ENCODE data around the gene GLI3.

Gene GLI3

DNA sequence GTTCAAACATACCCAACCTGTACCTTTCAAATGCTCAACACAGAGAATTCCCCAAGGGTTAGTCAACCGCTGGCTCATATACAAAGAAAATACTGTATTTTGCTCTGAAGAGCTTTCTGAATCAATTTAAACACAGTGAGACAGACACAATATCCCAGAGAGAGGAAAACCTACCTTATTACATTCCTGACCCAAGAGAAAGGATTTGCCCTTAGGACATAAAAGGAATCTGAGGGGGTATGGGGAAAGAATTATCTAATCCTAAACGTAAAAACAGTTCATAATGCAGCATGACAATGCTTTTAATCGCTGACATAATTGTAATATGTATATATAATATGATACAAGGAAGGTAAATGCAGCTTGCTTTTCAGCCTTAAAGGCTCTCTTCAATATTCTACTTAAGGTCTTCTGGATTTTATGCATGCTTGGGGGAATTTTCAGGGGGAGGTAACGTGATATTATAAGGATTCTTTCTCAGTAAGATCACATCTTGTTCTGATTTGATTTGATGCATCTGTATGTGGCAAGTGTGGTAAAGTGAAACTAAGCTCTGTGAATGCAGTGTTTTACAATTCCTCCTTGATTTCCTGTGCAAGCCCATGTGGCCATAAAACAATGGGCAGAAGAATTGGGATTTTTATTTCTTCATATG is 240.5 kb downstream of the GLI3 start:
- H3K36me3 Mint-ChIP-seq (ENCODE audit: low read depth) = no peaks in the 10 kb centered on the region
- H3K4me3 Mint-ChIP-seq = no peak overlapping the region
- peaks cover 2% of the 10 kb centered on the region for H3K4me1 Mint-ChIP-seq (ENCODE audit: low read depth)
- no peaks in the 10 kb centered on the region for H3K9me3 Mint-ChIP-seq
- no peaks in the 10 kb centered on the region for H3K27me3 Mint-ChIP-seq (ENCODE audit: low read depth)
- no peak overlapping the region for H3K27ac Mint-ChIP-seq

DNA sequence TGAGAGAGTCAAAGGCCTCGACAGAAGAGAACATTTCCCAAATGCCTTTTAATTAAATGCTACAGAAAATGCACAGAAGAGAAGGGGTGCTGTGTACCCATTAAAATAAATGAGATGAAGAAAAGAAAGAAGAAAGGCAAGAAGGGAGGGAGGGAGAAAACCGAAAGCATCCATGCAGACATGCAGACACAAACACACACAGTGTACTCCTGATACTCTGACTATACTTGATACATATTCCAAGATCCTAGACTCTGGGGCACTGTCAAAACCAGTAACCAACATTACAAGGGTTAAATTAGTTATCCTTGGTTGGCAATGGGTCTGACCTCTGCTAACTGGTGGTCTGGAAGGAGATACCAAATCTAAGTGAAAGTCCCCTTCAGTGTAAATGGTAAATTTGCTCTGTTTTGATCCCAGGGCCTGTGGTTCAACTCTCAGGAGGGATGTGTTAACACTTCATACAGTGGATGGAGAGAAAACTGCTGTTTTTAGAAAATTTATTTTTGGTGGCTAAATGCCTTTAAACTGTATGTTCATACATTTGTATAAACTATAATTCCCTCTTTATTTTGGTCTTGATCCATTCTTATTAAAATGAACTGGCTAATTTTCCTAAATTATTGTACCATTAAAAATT is 241.3 kb downstream of the GLI3 start:
- H3K4me1 Mint-ChIP-seq (ENCODE audit: low read depth) = peaks cover 2% of the 10 kb centered on the region
- H3K9me3 Mint-ChIP-seq = no peaks in the 10 kb centered on the region
- H3K27ac Mint-ChIP-seq = no peak overlapping the region
- H3K4me3 Mint-ChIP-seq = no peak overlapping the region
- H3K36me3 Mint-ChIP-seq (ENCODE audit: low read depth) = no peaks in the 10 kb centered on the region
- no peaks in the 10 kb centered on the region for H3K27me3 Mint-ChIP-seq (ENCODE audit: low read depth)

DNA sequence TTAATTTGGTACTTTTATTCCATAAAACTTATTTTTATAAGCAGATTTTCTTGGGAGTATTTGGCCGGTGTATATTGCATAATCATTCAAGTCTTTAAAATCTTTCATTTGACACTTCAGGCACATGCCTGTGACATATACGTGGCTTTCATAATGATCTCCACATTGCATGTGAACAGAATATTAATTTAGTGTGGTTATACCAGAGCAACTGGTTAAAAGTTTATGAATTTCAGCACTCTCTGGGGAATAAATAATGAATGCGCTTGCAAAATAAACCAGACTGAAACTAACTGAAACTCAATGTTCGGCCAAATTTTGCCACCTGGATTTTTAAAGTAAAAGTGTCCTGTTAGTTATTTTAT is 242.3 kb downstream of the GLI3 start:
- Mint-ChIP-seq H3K27me3 (ENCODE audit: low read depth) (no peaks in the 10 kb centered on the region), H3K4me3 (no peak overlapping the region), H3K4me1 (ENCODE audit: low read depth) (peaks cover 2% of the 10 kb centered on the region), H3K36me3 (ENCODE audit: low read depth) (no peaks in the 10 kb centered on the region), H3K27ac (no peak overlapping the region), H3K9me3 (no peaks in the 10 kb centered on the region)

GRCh38 chr7:41994036-41994745 is 242.8 kb downstream of the GLI3 start:
- Mint-ChIP-seq H3K4me1 (ENCODE audit: low read depth) (peaks cover 2% of the 10 kb centered on the region), H3K4me3 (no peak overlapping the region), H3K36me3 (ENCODE audit: low read depth) (no peaks in the 10 kb centered on the region), H3K9me3 (no peaks in the 10 kb centered on the region), H3K27ac (no peak overlapping the region), H3K27me3 (ENCODE audit: low read depth) (no peaks in the 10 kb centered on the region)

DNA sequence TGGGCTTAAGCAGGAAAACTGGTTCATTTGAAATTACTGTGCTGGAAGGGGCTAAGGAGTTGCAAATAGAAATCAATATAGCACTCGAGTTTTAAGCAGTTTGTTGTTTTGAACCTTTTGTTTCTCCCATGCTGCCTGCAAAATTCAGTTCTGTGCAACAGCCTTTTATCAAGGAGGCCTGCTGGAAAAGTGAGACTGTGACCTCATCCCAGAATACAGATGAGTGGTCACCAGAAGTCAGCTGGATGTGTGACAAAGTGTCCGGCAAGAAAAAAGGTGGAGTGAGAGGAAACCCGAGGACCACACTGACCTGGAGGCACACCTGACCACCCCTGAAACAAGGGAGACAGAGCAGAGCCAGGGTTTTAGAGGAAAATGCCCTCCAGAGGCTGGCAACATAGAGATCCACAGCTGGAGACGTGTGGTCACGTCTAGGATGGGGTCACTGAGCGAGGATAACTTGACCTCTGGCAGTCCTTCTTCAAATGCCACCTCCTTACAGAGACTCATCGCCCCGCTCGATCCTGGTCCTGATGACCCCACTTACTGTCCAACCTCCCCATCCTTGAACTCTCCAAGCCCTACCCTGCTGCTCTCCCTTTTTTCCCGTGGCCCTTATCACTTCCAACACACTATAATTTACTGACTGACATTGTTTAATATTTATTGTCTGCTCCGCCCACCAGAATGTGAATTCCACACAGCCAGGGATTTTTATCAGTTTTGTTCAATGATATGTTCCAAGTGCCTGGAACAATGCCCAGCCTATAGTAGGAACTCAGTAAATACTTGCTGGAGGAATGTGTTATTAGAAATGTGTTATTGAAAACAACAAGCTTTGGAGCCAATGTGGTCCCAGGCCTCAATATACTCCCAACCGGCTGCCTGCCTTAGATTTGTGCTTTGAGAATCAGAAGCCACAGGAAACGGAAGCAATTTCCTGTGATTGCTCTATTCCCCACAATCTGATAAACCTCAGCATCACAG is 243.8 kb downstream of the GLI3 start:
- Mint-ChIP-seq H3K4me3 (no peak overlapping the region), H3K27ac (no peak overlapping the region), H3K27me3 (ENCODE audit: low read depth) (no peaks in the 10 kb centered on the region), H3K4me1 (ENCODE audit: low read depth) (peaks cover 2% of the 10 kb centered on the region), H3K36me3 (ENCODE audit: low read depth) (no peaks in the 10 kb centered on the region), H3K9me3 (no peaks in the 10 kb centered on the region)

- Mint-ChIP-seq H3K36me3 (ENCODE audit: low read depth) (no peaks in the 10 kb centered on the region), H3K27ac (no peak overlapping the region), H3K27me3 (ENCODE audit: low read depth) (no peaks in the 10 kb centered on the region), H3K4me1 (ENCODE audit: low read depth) (no peaks in the 10 kb centered on the region), H3K4me3 (no peak overlapping the region), H3K9me3 (no peaks in the 10 kb centered on the region)
These were observed 252.1 kb downstream of the GLI3 start for GRCh38 chr7:41984888-41985287.

DNA sequence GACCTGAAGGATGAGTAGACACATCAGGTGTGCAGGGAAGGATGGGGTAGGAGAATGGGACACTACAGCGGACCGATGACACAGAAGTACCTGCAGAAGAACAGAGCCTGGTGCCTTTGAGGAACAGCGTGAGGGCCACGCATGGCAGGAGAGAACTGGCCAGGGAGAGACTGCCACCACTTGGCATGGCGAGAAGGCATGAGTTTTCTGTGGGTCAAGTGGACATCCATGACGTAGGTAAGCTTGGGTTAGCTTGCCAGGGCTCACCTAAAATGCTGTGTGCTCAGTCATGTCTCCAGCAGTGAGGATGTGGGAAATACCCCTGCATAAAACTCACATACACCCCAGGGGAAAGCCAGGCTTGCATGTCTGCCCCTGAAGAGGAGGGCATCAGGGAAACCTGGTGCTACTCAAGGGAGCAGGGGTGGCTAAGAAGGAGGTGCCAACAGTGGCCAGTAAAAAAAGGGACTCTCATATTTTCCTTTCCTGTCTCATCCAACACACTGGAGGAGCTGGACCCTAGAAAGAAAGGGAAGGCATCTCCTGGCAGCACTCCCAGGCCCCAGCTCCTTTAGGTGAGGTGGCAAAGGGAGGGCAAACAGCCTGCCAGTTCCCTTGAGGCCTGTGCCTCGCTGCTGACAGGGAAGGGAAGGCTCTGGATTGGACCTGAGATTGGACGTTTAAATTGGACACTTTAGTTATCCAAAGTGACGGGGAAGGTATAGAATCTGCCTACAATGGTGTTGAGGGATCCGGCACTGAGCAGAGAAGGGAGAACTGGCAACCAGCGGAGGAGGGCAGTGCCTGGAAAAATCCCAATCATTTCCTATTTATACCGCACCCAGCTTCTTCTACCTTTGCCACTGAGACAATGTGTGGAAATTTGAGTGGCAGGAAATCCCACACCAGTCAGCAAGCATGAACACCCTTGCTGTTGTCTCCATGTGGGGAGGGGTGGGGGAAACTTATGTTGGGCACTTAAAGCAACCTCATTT is 255.7 kb downstream of the GLI3 start:
- Mint-ChIP-seq H3K4me1 (ENCODE audit: low read depth) (no peaks in the 10 kb centered on the region), H3K27me3 (ENCODE audit: low read depth) (no peaks in the 10 kb centered on the region), H3K4me3 (no peak overlapping the region), H3K27ac (no peak overlapping the region), H3K36me3 (ENCODE audit: low read depth) (no peaks in the 10 kb centered on the region), H3K9me3 (no peaks in the 10 kb centered on the region)

DNA sequence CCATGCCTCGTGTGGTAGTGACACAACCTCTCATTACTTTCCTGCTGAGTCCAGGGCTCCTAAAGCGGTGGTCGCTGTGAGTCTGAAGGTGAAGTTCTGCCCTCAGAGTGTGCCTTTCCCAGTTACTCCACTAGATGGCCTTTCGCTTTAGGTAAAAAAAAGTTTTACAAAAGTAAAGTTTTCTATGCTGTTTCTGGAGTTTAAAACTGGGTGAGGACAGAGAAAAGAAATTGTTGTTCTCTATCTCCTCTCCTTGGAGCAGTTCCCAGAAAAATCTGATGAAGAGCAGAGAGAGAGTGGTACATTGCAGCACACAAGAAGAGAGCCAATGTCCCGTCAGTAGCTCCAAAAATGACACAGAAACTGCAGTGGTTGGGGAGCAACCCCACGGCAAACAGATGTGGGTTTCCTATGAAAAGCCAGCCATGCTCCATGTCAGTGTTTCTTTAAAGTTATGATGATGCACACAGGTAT is 257.1 kb downstream of the GLI3 start:
- Mint-ChIP-seq H3K27ac (no peak overlapping the region), H3K4me1 (ENCODE audit: low read depth) (no peaks in the 10 kb centered on the region), H3K9me3 (no peaks in the 10 kb centered on the region), H3K36me3 (ENCODE audit: low read depth) (no peaks in the 10 kb centered on the region), H3K4me3 (no peak overlapping the region), H3K27me3 (ENCODE audit: low read depth) (peaks cover 8% of the 10 kb centered on the region)

GRCh38 chr7:41978858-41979257 is 258.2 kb downstream of the GLI3 start:
- Mint-ChIP-seq H3K9me3 (no peaks in the 10 kb centered on the region), H3K36me3 (ENCODE audit: low read depth) (no peaks in the 10 kb centered on the region), H3K27ac (no peak overlapping the region), H3K4me1 (ENCODE audit: low read depth) (no peaks in the 10 kb centered on the region), H3K27me3 (ENCODE audit: low read depth) (peaks cover 10% of the 10 kb centered on the region), H3K4me3 (no peak overlapping the region)

DNA sequence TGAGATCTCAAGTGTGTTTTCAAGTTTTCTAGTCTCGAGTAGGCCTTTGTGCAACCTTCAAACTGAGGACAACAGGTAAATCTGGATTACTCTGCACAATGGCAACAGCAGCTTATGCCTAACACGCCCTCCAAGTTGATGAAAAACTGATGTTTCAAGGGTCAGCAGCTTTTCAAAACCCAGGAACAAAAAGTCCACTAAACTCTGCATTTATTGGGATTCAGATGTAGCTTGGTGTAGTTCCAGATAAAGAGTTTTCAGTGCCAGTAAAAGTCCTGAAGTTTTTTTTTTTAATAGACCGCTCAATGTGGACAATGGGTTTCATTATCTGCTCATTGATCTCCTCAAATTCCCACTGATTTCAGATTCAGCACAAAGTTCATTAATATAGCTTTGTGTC is 259.3 kb downstream of the GLI3 start:
- H3K36me3 Mint-ChIP-seq (ENCODE audit: low read depth) = no peaks in the 10 kb centered on the region
- no peak overlapping the region for H3K27ac Mint-ChIP-seq
- no peak overlapping the region for H3K4me3 Mint-ChIP-seq
- H3K4me1 Mint-ChIP-seq (ENCODE audit: low read depth) = no peaks in the 10 kb centered on the region
- H3K27me3 Mint-ChIP-seq (ENCODE audit: low read depth) = peaks cover 10% of the 10 kb centered on the region
- no peaks in the 10 kb centered on the region for H3K9me3 Mint-ChIP-seq

DNA sequence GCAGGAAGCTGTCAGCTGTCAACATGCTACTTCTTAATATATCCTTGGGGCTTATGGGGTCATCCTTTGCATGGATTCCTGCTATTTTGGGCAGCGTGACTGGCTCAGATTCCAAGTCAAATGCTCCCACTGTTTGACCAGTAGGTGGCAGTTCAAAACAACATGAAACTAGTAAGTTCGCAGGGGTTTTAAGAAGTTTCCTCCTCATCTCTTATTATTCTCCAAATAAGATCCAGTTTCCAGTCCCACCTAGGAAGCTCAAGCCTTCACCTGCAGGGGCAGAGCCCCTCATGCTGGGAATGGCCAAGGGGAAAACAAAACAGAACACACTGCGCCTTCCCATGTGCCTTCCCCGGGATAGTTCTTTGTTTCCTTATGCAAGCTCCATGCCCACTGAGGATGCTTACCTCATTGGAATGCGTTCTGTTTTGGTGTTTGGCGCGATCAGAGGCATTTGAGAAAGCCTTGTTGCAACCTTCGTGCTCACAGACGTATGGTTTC is 259.8 kb downstream of the GLI3 start:
- Mint-ChIP-seq H3K27ac (no peak overlapping the region), H3K4me1 (ENCODE audit: low read depth) (no peaks in the 10 kb centered on the region), H3K4me3 (no peak overlapping the region), H3K27me3 (ENCODE audit: low read depth) (peaks cover 10% of the 10 kb centered on the region), H3K9me3 (no peaks in the 10 kb centered on the region), H3K36me3 (ENCODE audit: low read depth) (no peaks in the 10 kb centered on the region)

GRCh38 chr7:41976411-41976810 is 260.6 kb downstream of the GLI3 start:
- H3K9me3 Mint-ChIP-seq = no peaks in the 10 kb centered on the region
- peaks cover 13% of the 10 kb centered on the region for H3K27me3 Mint-ChIP-seq (ENCODE audit: low read depth)
- H3K36me3 Mint-ChIP-seq (ENCODE audit: low read depth) = no peaks in the 10 kb centered on the region
- no peak overlapping the region for H3K4me3 Mint-ChIP-seq
- H3K27ac Mint-ChIP-seq = no peak overlapping the region
- H3K4me1 Mint-ChIP-seq (ENCODE audit: low read depth) = no peaks in the 10 kb centered on the region

DNA sequence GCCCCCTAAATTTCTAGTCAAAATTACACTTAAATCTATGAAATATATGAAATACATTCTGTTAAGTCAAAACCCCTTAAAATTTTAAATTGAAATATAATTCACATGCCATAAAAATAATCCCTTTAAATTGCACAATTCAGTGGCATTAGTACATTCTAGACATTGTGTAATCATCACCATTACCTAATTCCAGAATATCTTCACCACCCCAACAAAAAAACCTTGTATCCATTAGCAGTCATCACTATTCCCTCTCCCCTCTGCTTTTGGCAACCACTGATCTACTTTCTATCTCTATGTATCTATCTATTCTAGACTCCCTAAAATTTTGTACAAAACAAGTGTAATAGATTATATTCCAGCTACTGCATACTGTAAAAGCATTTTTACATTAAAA is 261.2 kb downstream of the GLI3 start:
- Mint-ChIP-seq H3K27ac (no peak overlapping the region), H3K4me1 (ENCODE audit: low read depth) (no peaks in the 10 kb centered on the region), H3K36me3 (ENCODE audit: low read depth) (no peaks in the 10 kb centered on the region), H3K27me3 (ENCODE audit: low read depth) (peaks cover 13% of the 10 kb centered on the region), H3K4me3 (no peak overlapping the region), H3K9me3 (no peaks in the 10 kb centered on the region)

Measured in T-helper 1 cell treated with Interleukin-12 subunit alpha and Interleukin-12 subunit beta and Interleukin-4 antibody, amounts not matched to agents 30 μg/mL and 1 μg/mL, for 36 hours (primary cell).